Measurements from ENCODE around the gene RBM4B.

DNA sequence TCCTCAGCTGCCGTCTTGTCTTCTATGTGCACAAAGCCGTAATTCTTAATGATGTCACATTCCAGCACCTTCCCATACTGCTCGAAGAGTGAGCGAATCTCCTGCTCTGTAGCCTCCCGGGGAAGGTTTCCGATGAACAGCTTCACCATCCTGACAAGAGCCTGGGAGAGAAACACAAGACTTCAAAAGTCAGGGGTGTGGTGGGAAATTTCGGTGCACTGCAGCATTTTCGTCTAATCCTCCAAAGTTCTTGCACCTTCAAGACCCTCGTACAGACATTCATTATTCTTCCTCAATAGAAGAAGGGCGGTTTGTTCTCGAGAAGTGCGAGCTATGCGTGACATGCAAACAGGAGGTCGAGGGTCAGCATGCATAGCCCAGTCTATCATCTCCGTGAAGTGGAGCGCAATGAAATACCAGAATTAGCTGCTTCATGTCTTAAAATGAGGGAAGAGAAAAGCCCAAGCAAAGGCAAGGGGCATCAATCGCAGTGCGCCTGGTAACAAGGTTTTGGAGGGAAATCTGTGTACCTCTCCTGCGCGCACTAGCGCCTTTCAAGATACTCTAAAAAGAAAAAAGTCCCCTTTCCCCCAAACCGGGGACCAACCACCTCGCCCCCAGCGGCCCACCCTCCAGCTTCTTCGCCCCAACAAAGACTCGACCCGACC, 622 bp downstream of the RBM4B start:
- TF ChIP-seq, protein P1, sequence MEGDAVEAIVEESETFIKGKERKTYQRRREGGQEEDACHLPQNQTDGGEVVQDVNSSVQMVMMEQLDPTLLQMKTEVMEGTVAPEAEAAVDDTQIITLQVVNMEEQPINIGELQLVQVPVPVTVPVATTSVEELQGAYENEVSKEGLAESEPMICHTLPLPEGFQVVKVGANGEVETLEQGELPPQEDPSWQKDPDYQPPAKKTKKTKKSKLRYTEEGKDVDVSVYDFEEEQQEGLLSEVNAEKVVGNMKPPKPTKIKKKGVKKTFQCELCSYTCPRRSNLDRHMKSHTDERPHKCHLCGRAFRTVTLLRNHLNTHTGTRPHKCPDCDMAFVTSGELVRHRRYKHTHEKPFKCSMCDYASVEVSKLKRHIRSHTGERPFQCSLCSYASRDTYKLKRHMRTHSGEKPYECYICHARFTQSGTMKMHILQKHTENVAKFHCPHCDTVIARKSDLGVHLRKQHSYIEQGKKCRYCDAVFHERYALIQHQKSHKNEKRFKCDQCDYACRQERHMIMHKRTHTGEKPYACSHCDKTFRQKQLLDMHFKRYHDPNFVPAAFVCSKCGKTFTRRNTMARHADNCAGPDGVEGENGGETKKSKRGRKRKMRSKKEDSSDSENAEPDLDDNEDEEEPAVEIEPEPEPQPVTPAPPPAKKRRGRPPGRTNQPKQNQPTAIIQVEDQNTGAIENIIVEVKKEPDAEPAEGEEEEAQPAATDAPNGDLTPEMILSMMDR (IDR thresholded peaks at IDR 0.05) = no peak
- TF ChIP-seq POLR2A (IDR thresholded peaks at IDR 0.05) = no peak

All from prostate gland (tissue), 2 donors.